Stimulated activated CD4-positive, alpha-beta T cell treated with anti-CD3 and anti-CD28 coated beads, Interleukin-15, amount 100 ng/mL, for 48 hours (primary cell): ENCODE results near the gene SLBP.
A peak's percentile ranks its signal among the peaks of the same experiment; 100 is the strongest.

Source experiments
- DNase-seq, 2 donors: peaks; one replicate each; pipeline ENCODE4 v3.0.0-alpha.2; 2020; ENCODE audit warnings: low read depth in 2 of 2

SLBP gene

GRCh38 chr4:1712216-1713002, at the start of gene SLBP:
TSS of gene SLBP (minus strand) at chr4:1712319. CDS start at chr4:1712188, 131 bp downstream.
- DNase-seq, result peak; percentile 99

- DNase-seq, result no peak
Observed at GRCh38 chr4:1761130-1761689, 49.1 kb upstream of the SLBP start.

- DNase-seq, result no peak
Observed at GRCh38 chr4:1760521-1761071, 48.5 kb upstream of the SLBP start.

- DNase-seq, result no peak
Observed at GRCh38 chr4:1759818-1760223, 47.7 kb upstream of the SLBP start.

- DNase-seq, result no peak
Observed at GRCh38 chr4:1759170-1759817, 47.2 kb upstream of the SLBP start.

GRCh38 chr4:1758306-1759121, 46.4 kb upstream of the SLBP start:
- no peak for DNase-seq

GRCh38 chr4:1757836-1758235, 45.7 kb upstream of the SLBP start:
- no peak for DNase-seq

- DNase-seq, result no peak
Observed at GRCh38 chr4:1756893-1757779, 45.0 kb upstream of the SLBP start.

- no peak for DNase-seq
Observed at GRCh38 chr4:1756079-1756478, 44.0 kb upstream of the SLBP start.

- DNase-seq, result no peak
Observed at GRCh38 chr4:1755297-1755696, 43.2 kb upstream of the SLBP start.

GRCh38 chr4:1754336-1754735, 42.2 kb upstream of the SLBP start:
- DNase-seq, result no peak

- no peak for DNase-seq
Observed at GRCh38 chr4:1753697-1754311, 41.7 kb upstream of the SLBP start.

GRCh38 chr4:1753294-1753696, 41.2 kb upstream of the SLBP start:
- DNase-seq, result no peak

GRCh38 chr4:1752284-1753041, 40.3 kb upstream of the SLBP start:
- DNase-seq, result peak in 1 of 2 donors; percentile 36

GRCh38 chr4:1751919-1752283, 39.8 kb upstream of the SLBP start:
- no peak for DNase-seq

- no peak for DNase-seq
Observed at GRCh38 chr4:1751155-1751918, 39.2 kb upstream of the SLBP start.

- no peak for DNase-seq
Observed at GRCh38 chr4:1750381-1751154, 38.4 kb upstream of the SLBP start.

- DNase-seq, result no peak
Observed at GRCh38 chr4:1749826-1750225, 37.7 kb upstream of the SLBP start.
